ENCODE results near the gene PKP3.

Gene PKP3

GRCh38 chr11:438101-438844, 44.3 kb downstream of the PKP3 start:
- peaks cover 8 to 14% of the 10 kb centered on the region in 2 donors for H3K4me1 ChIP-seq (ENCODE audit: control insufficient read depth in 2 of 2, insufficient read depth in 2 of 2, low read length in 2 of 2)
- no peak overlapping the region for H3K27ac ChIP-seq (ENCODE audit: low read depth in 2 of 2, low read length in 2 of 2)
- no peaks in the 10 kb centered on the region for H3K9me3 ChIP-seq (ENCODE audit: control insufficient read depth in 2 of 2, low read length in 2 of 2)
- H3K27me3 ChIP-seq (ENCODE audit: control insufficient read depth in 2 of 2, insufficient read depth in 2 of 2, low read length in 2 of 2): no peaks in the 10 kb centered on the region
- no peak overlapping the region for H3K4me3 ChIP-seq (ENCODE audit: low read length in 2 of 2)
- no peaks in the 10 kb centered on the region for H3K36me3 ChIP-seq (ENCODE audit: control insufficient read depth in 2 of 2, insufficient read depth in 2 of 2, low read length in 2 of 2)
- no peak overlapping the region for H3K9ac ChIP-seq (ENCODE audit: low read depth in 1 of 2, low read length in 2 of 2)

- Histone ChIP-seq H3K36me3 (ENCODE audit: control insufficient read depth in 2 of 2, insufficient read depth in 2 of 2, low read length in 2 of 2) (no peaks in the 10 kb centered on the region), H3K4me1 (ENCODE audit: control insufficient read depth in 2 of 2, insufficient read depth in 2 of 2, low read length in 2 of 2) (peaks cover 18 to 20% of the 10 kb centered on the region in 2 donors), H3K9ac (ENCODE audit: low read depth in 1 of 2, low read length in 2 of 2) (no peak overlapping the region), H3K9me3 (ENCODE audit: control insufficient read depth in 2 of 2, low read length in 2 of 2) (no peaks in the 10 kb centered on the region), H3K27ac (ENCODE audit: low read depth in 2 of 2, low read length in 2 of 2) (no peak overlapping the region), H3K4me3 (ENCODE audit: low read length in 2 of 2) (no peak overlapping the region), H3K27me3 (ENCODE audit: control insufficient read depth in 2 of 2, insufficient read depth in 2 of 2, low read length in 2 of 2) (no peaks in the 10 kb centered on the region)
These were observed 45.5 kb downstream of the PKP3 start for GRCh38 chr11:439315-440064.

- Histone ChIP-seq H3K4me1 (ENCODE audit: control insufficient read depth in 2 of 2, insufficient read depth in 2 of 2, low read length in 2 of 2) (peaks cover 26% of the 10 kb centered on the region in 2 donors), H3K9me3 (ENCODE audit: control insufficient read depth in 2 of 2, low read length in 2 of 2) (no peaks in the 10 kb centered on the region), H3K27me3 (ENCODE audit: control insufficient read depth in 2 of 2, insufficient read depth in 2 of 2, low read length in 2 of 2) (no peaks in the 10 kb centered on the region), H3K9ac (ENCODE audit: low read depth in 1 of 2, low read length in 2 of 2) (peak overlapping the region; percentile 34 to 72), H3K36me3 (ENCODE audit: control insufficient read depth in 2 of 2, insufficient read depth in 2 of 2, low read length in 2 of 2) (no peaks in the 10 kb centered on the region), H3K27ac (ENCODE audit: low read depth in 2 of 2, low read length in 2 of 2) (no peak overlapping the region), H3K4me3 (ENCODE audit: low read length in 2 of 2) (peak overlapping the region; percentile 69 to 70)
These were observed 46.3 kb downstream of the PKP3 start for GRCh38 chr11:440065-441042.

- H3K27ac ChIP-seq (ENCODE audit: low read depth in 2 of 2, low read length in 2 of 2): peak overlapping the region in 1 of 2 donors; percentile 71
- no peaks in the 10 kb centered on the region for H3K9me3 ChIP-seq (ENCODE audit: control insufficient read depth in 2 of 2, low read length in 2 of 2)
- H3K27me3 ChIP-seq (ENCODE audit: control insufficient read depth in 2 of 2, insufficient read depth in 2 of 2, low read length in 2 of 2): no peaks in the 10 kb centered on the region
- peaks cover 31 to 33% of the 10 kb centered on the region in 2 donors for H3K4me1 ChIP-seq (ENCODE audit: control insufficient read depth in 2 of 2, insufficient read depth in 2 of 2, low read length in 2 of 2)
- H3K4me3 ChIP-seq (ENCODE audit: low read length in 2 of 2): peak overlapping the region; percentile 69 to 70
- peak overlapping the region; percentile 34 to 72 for H3K9ac ChIP-seq (ENCODE audit: low read depth in 1 of 2, low read length in 2 of 2)
- H3K36me3 ChIP-seq (ENCODE audit: control insufficient read depth in 2 of 2, insufficient read depth in 2 of 2, low read length in 2 of 2): no peaks in the 10 kb centered on the region
These were observed 47.0 kb downstream of the PKP3 start for GRCh38 chr11:441043-441417.

- Histone ChIP-seq H3K36me3 (ENCODE audit: control insufficient read depth in 2 of 2, insufficient read depth in 2 of 2, low read length in 2 of 2) (no peaks in the 10 kb centered on the region), H3K9me3 (ENCODE audit: control insufficient read depth in 2 of 2, low read length in 2 of 2) (no peaks in the 10 kb centered on the region), H3K4me3 (ENCODE audit: low read length in 2 of 2) (peak within 1 kb of the TSS; percentile 69 to 70), H3K27ac (ENCODE audit: low read depth in 2 of 2, low read length in 2 of 2) (peak within 1 kb of the TSS; percentile 65 to 71), H3K4me1 (ENCODE audit: control insufficient read depth in 2 of 2, insufficient read depth in 2 of 2, low read length in 2 of 2) (peaks cover 37 to 39% of the 10 kb centered on the region in 2 donors), H3K9ac (ENCODE audit: low read depth in 1 of 2, low read length in 2 of 2) (peak within 1 kb of the TSS; percentile 34 to 72), H3K27me3 (ENCODE audit: control insufficient read depth in 2 of 2, insufficient read depth in 2 of 2, low read length in 2 of 2) (no peaks in the 10 kb centered on the region)
These were observed 47.6 kb downstream of the PKP3 start, which contains the start of gene ANO9 for GRCh38 chr11:441418-442274. TSS of gene ANO9 (minus strand) at chr11:442011. CDS start at chr11:441926, 85 bp downstream.

- Histone ChIP-seq H3K27me3 (ENCODE audit: control insufficient read depth in 2 of 2, insufficient read depth in 2 of 2, low read length in 2 of 2) (no peaks in the 10 kb centered on the region), H3K27ac (ENCODE audit: low read depth in 2 of 2, low read length in 2 of 2) (no peak overlapping the region), H3K4me3 (ENCODE audit: low read length in 2 of 2) (no peak overlapping the region), H3K9ac (ENCODE audit: low read depth in 1 of 2, low read length in 2 of 2) (no peak overlapping the region), H3K36me3 (ENCODE audit: control insufficient read depth in 2 of 2, insufficient read depth in 2 of 2, low read length in 2 of 2) (no peaks in the 10 kb centered on the region), H3K4me1 (ENCODE audit: control insufficient read depth in 2 of 2, insufficient read depth in 2 of 2, low read length in 2 of 2) (peaks cover 41 to 43% of the 10 kb centered on the region in 2 donors), H3K9me3 (ENCODE audit: control insufficient read depth in 2 of 2, low read length in 2 of 2) (no peaks in the 10 kb centered on the region)
These were observed 48.6 kb downstream of the PKP3 start for GRCh38 chr11:442611-443081.

- no peaks in the 10 kb centered on the region for H3K9me3 ChIP-seq (ENCODE audit: control insufficient read depth in 2 of 2, low read length in 2 of 2)
- peaks cover 47% of the 10 kb centered on the region in 2 donors for H3K4me1 ChIP-seq (ENCODE audit: control insufficient read depth in 2 of 2, insufficient read depth in 2 of 2, low read length in 2 of 2)
- no peaks in the 10 kb centered on the region for H3K36me3 ChIP-seq (ENCODE audit: control insufficient read depth in 2 of 2, insufficient read depth in 2 of 2, low read length in 2 of 2)
- no peak overlapping the region for H3K4me3 ChIP-seq (ENCODE audit: low read length in 2 of 2)
- H3K27me3 ChIP-seq (ENCODE audit: control insufficient read depth in 2 of 2, insufficient read depth in 2 of 2, low read length in 2 of 2): no peaks in the 10 kb centered on the region
- no peak overlapping the region for H3K9ac ChIP-seq (ENCODE audit: low read depth in 1 of 2, low read length in 2 of 2)
- H3K27ac ChIP-seq (ENCODE audit: low read depth in 2 of 2, low read length in 2 of 2): peak overlapping the region; percentile 74 to 79
These were observed 49.7 kb downstream of the PKP3 start for GRCh38 chr11:443542-444199.

GRCh38 chr11:444396-445144, 50.6 kb downstream of the PKP3 start:
- no peaks in the 10 kb centered on the region for H3K36me3 ChIP-seq (ENCODE audit: control insufficient read depth in 2 of 2, insufficient read depth in 2 of 2, low read length in 2 of 2)
- H3K27ac ChIP-seq (ENCODE audit: low read depth in 2 of 2, low read length in 2 of 2): peak overlapping the region; percentile 74 to 79
- H3K9me3 ChIP-seq (ENCODE audit: control insufficient read depth in 2 of 2, low read length in 2 of 2): no peaks in the 10 kb centered on the region
- peaks cover 51 to 53% of the 10 kb centered on the region in 2 donors for H3K4me1 ChIP-seq (ENCODE audit: control insufficient read depth in 2 of 2, insufficient read depth in 2 of 2, low read length in 2 of 2)
- H3K4me3 ChIP-seq (ENCODE audit: low read length in 2 of 2): no peak overlapping the region
- peak overlapping the region; percentile 52 to 53 for H3K9ac ChIP-seq (ENCODE audit: low read depth in 1 of 2, low read length in 2 of 2)
- H3K27me3 ChIP-seq (ENCODE audit: control insufficient read depth in 2 of 2, insufficient read depth in 2 of 2, low read length in 2 of 2): no peaks in the 10 kb centered on the region
